Renal cortex interstitium (tissue), 15 donors: Measurements from ENCODE around the gene EEF1B2. TPM values are rescaled to one million over a fixed set of nuclear protein-coding genes. Genes with fewer than 3 reads are reported as not detected.
"Not testable (repeated sequence)": the region's sequence is repeated elsewhere in the genome, so short reads cannot be mapped to it uniquely, and the experiment has no call there.

Experiments used
- DNase-seq, 11 donors: peaks; one replicate each; pipeline ENCODE4 v3.0.0-alpha.2; 2013; ENCODE audit warnings: low read depth in 9 of 11, low spot score in 4 of 11; ENCODE audit errors: extremely low read depth in 1 of 11
- long read RNA-seq, 16 experiments: transcript quantifications; one replicate each; lab custom pipeline, GENCODE V29; 2026
- polyA plus RNA-seq, 3 donors: library from polyadenylated mRNA; unstranded; fragments of 120-200 nt; gene quantifications; one replicate each; pipeline ENCODE4 v1.2.1, GENCODE V29; 2013; ENCODE audit not compliant: insufficient read length in 3 of 3

Gene EEF1B2
- 100 to 1,000 TPM; 518 to 676 (median 660) TPM for polyA plus RNA-seq
- long read RNA-seq, donor 1, transcript EEF1B2-211 (2 exons, 587 nt): minor isoform, 8 of 349 reads
- long read RNA-seq, donor 1, transcript EEF1B2-202 (7 exons, 880 nt): minor isoform, 5 of 349 reads
- long read RNA-seq, donor 1, transcript EEF1B2-203 (6 exons, 1,098 nt): major isoform, 263 of 349 reads
- long read RNA-seq, donor 1, transcript EEF1B2-201 (7 exons, 844 nt): minor isoform, 19 of 349 reads
- long read RNA-seq, donor 1, partial matches to known transcripts: 43 of 349 reads
- long read RNA-seq, donor 1, other reads (novel, unspliced or antisense): 6 of 349 reads
- long read RNA-seq, donor 2, transcript EEF1B2-211 (2 exons, 587 nt): minor isoform, 11 of 342 reads
- long read RNA-seq, donor 2, transcript EEF1B2-203 (6 exons, 1,098 nt): major isoform, 246 of 342 reads
- long read RNA-seq, donor 2, transcript EEF1B2-201 (7 exons, 844 nt): minor isoform, 16 of 342 reads
- long read RNA-seq, donor 2, partial matches to known transcripts: 55 of 342 reads
- long read RNA-seq, donor 2, other reads (novel, unspliced or antisense): 7 of 342 reads
- long read RNA-seq, donor 3, transcript EEF1B2-209 (2 exons, 1,025 nt): minor isoform, 7 of 506 reads
- long read RNA-seq, donor 3, transcript EEF1B2-201 (7 exons, 844 nt): minor isoform, 33 of 506 reads
- long read RNA-seq, donor 3, transcript EEF1B2-202 (7 exons, 880 nt): minor isoform, 7 of 506 reads
- long read RNA-seq, donor 3, transcript EEF1B2-203 (6 exons, 1,098 nt): major isoform, 405 of 506 reads
- long read RNA-seq, donor 3, partial matches to known transcripts: 47 of 506 reads
- long read RNA-seq, donor 3, other reads (novel, unspliced or antisense): 0 of 506 reads
- long read RNA-seq, donor 4, transcript EEF1B2-202 (7 exons, 880 nt): minor isoform, 6 of 328 reads
- long read RNA-seq, donor 4, transcript EEF1B2-203 (6 exons, 1,098 nt): major isoform, 250 of 328 reads
- long read RNA-seq, donor 4, transcript EEF1B2-211 (2 exons, 587 nt): minor isoform, 5 of 328 reads
- long read RNA-seq, donor 4, transcript EEF1B2-201 (7 exons, 844 nt): minor isoform, 27 of 328 reads
- long read RNA-seq, donor 4, partial matches to known transcripts: 30 of 328 reads
- long read RNA-seq, donor 4, other reads (novel, unspliced or antisense): 5 of 328 reads
- long read RNA-seq, donor 5: 0 reads
- long read RNA-seq, donor 6, transcript EEF1B2-201 (7 exons, 844 nt): minor isoform, 27 of 409 reads
- long read RNA-seq, donor 6, transcript EEF1B2-211 (2 exons, 587 nt): minor isoform, 10 of 409 reads
- long read RNA-seq, donor 6, transcript EEF1B2-202 (7 exons, 880 nt): minor isoform, 5 of 409 reads
- long read RNA-seq, donor 6, transcript EEF1B2-203 (6 exons, 1,098 nt): major isoform, 284 of 409 reads
- long read RNA-seq, donor 6, partial matches to known transcripts: 76 of 409 reads
- long read RNA-seq, donor 6, other reads (novel, unspliced or antisense): 0 of 409 reads
- long read RNA-seq, donor 7, transcript EEF1B2-211 (2 exons, 587 nt): minor isoform, 14 of 580 reads
- long read RNA-seq, donor 7, transcript EEF1B2-203 (6 exons, 1,098 nt): major isoform, 447 of 580 reads
- long read RNA-seq, donor 7, transcript EEF1B2-201 (7 exons, 844 nt): minor isoform, 41 of 580 reads
- long read RNA-seq, donor 7, transcript EEF1B2-202 (7 exons, 880 nt): minor isoform, 12 of 580 reads
- long read RNA-seq, donor 7, partial matches to known transcripts: 47 of 580 reads
- long read RNA-seq, donor 7, other reads (novel, unspliced or antisense): 9 of 580 reads
- long read RNA-seq, donor 8, transcript EEF1B2-201 (7 exons, 844 nt): minor isoform, 58 of 857 reads
- long read RNA-seq, donor 8, transcript EEF1B2-211 (2 exons, 587 nt): minor isoform, 22 of 857 reads
- long read RNA-seq, donor 8, transcript EEF1B2-203 (6 exons, 1,098 nt): major isoform, 622 of 857 reads
- long read RNA-seq, donor 8, transcript EEF1B2-209 (2 exons, 1,025 nt): minor isoform, 17 of 857 reads
- long read RNA-seq, donor 8, partial matches to known transcripts: 119 of 857 reads
- long read RNA-seq, donor 8, other reads (novel, unspliced or antisense): 7 of 857 reads
- long read RNA-seq, donor 9, transcript EEF1B2-201 (7 exons, 844 nt): minor isoform, 24 of 397 reads
- long read RNA-seq, donor 9, transcript EEF1B2-202 (7 exons, 880 nt): minor isoform, 8 of 397 reads
- long read RNA-seq, donor 9, transcript EEF1B2-203 (6 exons, 1,098 nt): major isoform, 313 of 397 reads
- long read RNA-seq, donor 9, transcript EEF1B2-211 (2 exons, 587 nt): minor isoform, 12 of 397 reads
- long read RNA-seq, donor 9, partial matches to known transcripts: 34 of 397 reads
- long read RNA-seq, donor 9, other reads (novel, unspliced or antisense): 0 of 397 reads
- long read RNA-seq, donor 10, transcript EEF1B2-203 (6 exons, 1,098 nt): major isoform, 400 of 509 reads
- long read RNA-seq, donor 10, transcript EEF1B2-211 (2 exons, 587 nt): minor isoform, 12 of 509 reads
- long read RNA-seq, donor 10, transcript EEF1B2-201 (7 exons, 844 nt): minor isoform, 34 of 509 reads
- long read RNA-seq, donor 10, transcript EEF1B2-202 (7 exons, 880 nt): minor isoform, 10 of 509 reads
- long read RNA-seq, donor 10, partial matches to known transcripts: 33 of 509 reads
- long read RNA-seq, donor 10, other reads (novel, unspliced or antisense): 15 of 509 reads
- long read RNA-seq, donor 11, transcript EEF1B2-211 (2 exons, 587 nt): minor isoform, 5 of 217 reads
- long read RNA-seq, donor 11, transcript EEF1B2-201 (7 exons, 844 nt): minor isoform, 18 of 217 reads
- long read RNA-seq, donor 11, transcript EEF1B2-203 (6 exons, 1,098 nt): major isoform, 166 of 217 reads
- long read RNA-seq, donor 11, partial matches to known transcripts: 23 of 217 reads
- long read RNA-seq, donor 11, other reads (novel, unspliced or antisense): 0 of 217 reads
- long read RNA-seq, donor 12, transcript EEF1B2-203 (6 exons, 1,098 nt): major isoform, 161 of 206 reads
- long read RNA-seq, donor 12, transcript EEF1B2-201 (7 exons, 844 nt): minor isoform, 15 of 206 reads
- long read RNA-seq, donor 12, transcript EEF1B2-209 (2 exons, 1,025 nt): minor isoform, 6 of 206 reads
- long read RNA-seq, donor 12, transcript EEF1B2-211 (2 exons, 587 nt): minor isoform, 5 of 206 reads
- long read RNA-seq, donor 12, partial matches to known transcripts: 15 of 206 reads
- long read RNA-seq, donor 12, other reads (novel, unspliced or antisense): 0 of 206 reads
- long read RNA-seq, donor 13, transcript EEF1B2-202 (7 exons, 880 nt): minor isoform, 16 of 938 reads
- long read RNA-seq, donor 13, transcript EEF1B2-203 (6 exons, 1,098 nt): major isoform, 622 of 938 reads
- long read RNA-seq, donor 13, transcript EEF1B2-211 (2 exons, 587 nt): minor isoform, 20 of 938 reads
- long read RNA-seq, donor 13, transcript EEF1B2-201 (7 exons, 844 nt): minor isoform, 67 of 938 reads
- long read RNA-seq, donor 13, partial matches to known transcripts: 180 of 938 reads
- long read RNA-seq, donor 13, other reads (novel, unspliced or antisense): 19 of 938 reads
- long read RNA-seq, donor 14, transcript EEF1B2-202 (7 exons, 880 nt): minor isoform, 7 of 420 reads
- long read RNA-seq, donor 14, transcript EEF1B2-211 (2 exons, 587 nt): minor isoform, 9 of 420 reads
- long read RNA-seq, donor 14, transcript EEF1B2-203 (6 exons, 1,098 nt): major isoform, 324 of 420 reads
- long read RNA-seq, donor 14, transcript EEF1B2-201 (7 exons, 844 nt): minor isoform, 37 of 420 reads
- long read RNA-seq, donor 14, partial matches to known transcripts: 37 of 420 reads
- long read RNA-seq, donor 14, other reads (novel, unspliced or antisense): 5 of 420 reads
- long read RNA-seq, donor 15, transcript EEF1B2-202 (7 exons, 880 nt): minor isoform, 5 of 160 reads
- long read RNA-seq, donor 15, transcript EEF1B2-203 (6 exons, 1,098 nt): major isoform, 136 of 160 reads
- long read RNA-seq, donor 15, transcript EEF1B2-201 (7 exons, 844 nt): minor isoform, 14 of 160 reads
- long read RNA-seq, donor 15, partial matches to known transcripts: 0 of 160 reads
- long read RNA-seq, donor 15, other reads (novel, unspliced or antisense): 0 of 160 reads
- long read RNA-seq, donor 16, transcript EEF1B2-201 (7 exons, 844 nt): minor isoform, 58 of 873 reads
- long read RNA-seq, donor 16, transcript EEF1B2-202 (7 exons, 880 nt): minor isoform, 27 of 873 reads
- long read RNA-seq, donor 16, transcript EEF1B2-203 (6 exons, 1,098 nt): major isoform, 663 of 873 reads
- long read RNA-seq, donor 16, transcript EEF1B2-209 (2 exons, 1,025 nt): minor isoform, 10 of 873 reads
- long read RNA-seq, donor 16, partial matches to known transcripts: 92 of 873 reads
- long read RNA-seq, donor 16, other reads (novel, unspliced or antisense): 10 of 873 reads

DNA sequence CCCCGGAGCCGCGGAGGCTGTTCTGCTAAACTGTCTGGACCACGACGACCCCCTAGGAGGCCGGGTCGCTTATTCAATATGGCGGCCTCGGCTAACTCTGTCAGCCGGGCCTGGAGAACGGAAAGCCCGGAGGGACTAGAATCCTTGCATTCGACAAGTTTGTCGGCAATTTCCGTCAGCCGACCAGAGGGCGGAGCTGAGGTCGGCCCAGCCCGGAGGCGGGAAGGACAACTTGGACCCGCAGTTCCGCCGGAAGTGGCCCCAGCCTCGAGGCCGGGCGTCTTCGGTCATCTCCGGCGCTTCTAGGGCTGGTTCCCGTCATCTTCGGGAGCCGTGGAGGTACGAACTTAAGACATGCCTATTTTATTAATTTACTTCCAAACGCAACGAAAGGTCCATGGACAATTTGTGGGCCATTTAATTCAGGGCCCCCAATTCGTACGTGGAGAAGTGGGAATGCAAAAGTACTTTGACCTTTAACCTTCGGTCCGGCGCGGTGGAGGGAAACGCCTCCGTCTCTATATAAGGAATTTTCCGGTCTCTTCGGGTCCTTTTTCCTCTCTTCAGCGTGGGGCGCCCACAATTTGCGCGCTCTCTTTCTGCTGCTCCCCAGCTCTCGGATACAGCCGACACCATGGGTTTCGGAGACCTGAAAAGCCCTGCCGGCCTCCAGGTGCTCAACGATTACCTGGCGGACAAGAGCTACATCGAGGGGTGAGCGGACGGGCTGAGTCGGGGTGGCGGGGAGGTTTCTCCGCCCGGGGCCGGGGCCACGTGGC is at the start of gene EEF1B2, which contains the start of gene NDUFS1:
Gene EEF1B2, plus strand, starts transcription at position 550 of the 779 bp plus-strand sequence. Its CDS starts 85 bp downstream, at position 635.
Gene NDUFS1, minus strand, starts transcription at position 99 of the 779 bp plus-strand sequence. CDS start 5,766 bp downstream, outside the sequence.
- DNase-seq: peak; percentile 94 to 99 (median 98)

DNA sequence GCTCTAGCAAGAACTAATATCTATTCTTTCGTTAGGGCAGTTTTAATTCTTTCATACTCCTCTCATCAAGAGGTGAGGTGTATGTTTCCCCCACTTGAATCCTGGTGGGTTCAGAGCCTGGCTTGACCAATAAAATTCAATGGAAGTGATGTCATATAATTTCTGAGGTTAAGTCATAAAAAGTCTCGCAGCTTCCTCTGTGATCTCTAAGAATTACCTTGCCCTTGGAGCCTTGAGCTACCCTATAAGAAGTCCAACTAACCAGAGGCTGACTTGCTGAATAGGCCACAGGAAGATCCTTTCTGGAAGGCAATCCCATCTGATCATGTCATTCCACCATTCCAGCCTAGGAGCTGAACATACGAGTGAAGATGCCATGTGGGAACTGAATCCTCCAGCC is 47.6 kb upstream of the EEF1B2 start:
- no peak for DNase-seq

DNA sequence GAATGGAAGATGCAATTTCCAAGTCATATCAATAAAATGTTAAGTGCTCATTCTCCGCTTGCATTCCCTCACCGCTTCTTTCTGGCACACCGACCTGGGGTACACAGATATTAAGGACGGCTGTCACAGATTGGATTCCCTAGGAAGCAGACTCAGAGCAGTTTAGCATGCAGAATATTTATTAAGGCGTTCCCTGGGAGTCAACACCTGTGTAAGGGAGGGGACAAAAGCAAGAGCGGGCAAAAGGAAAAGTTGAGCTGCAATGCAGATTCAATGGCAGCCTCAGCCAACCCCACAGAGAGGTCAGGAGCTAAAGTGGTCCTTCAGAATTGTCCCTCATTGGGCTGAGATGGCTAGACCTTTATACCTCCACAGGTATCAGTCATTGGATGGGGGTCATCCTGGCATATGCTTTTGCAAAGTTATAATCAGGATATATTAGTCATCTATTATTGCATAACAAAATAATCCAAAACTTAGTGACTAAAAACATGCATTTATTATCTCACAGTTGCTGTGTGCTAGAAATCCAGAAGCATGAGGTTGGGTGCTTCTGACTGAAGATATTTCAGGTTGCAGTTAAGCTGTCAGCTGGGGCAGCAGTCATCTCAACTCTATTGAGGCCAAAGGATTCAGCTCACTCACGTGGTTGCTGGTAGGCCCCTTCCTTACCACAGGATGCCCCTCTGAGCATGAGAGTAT is 46.7 kb upstream of the EEF1B2 start:
- no peak for DNase-seq

DNA sequence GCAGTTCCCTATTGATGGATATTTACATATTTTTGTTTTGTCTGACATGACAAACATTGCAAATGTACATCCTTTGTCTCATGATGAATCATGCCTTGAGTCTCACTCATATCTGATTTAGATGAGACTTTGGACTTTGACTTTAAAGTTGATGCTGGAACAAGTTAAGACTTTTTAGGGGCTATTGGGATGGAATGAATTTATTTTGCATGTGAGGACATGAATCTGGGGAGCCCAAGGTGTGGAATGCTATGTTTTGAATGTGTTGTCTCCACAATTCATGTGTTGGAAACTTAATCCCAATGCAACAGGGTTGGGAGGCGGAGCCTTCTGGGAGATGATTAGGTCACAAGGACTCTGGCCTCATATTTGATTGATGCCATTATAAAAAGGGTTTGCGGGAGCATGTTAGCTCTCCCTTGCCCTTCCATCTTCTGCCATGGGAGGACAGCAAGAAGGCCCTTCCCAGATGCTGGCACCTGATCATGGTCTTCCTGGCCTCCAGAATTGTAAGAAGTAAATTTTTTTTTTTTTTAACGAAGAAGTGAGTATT is 44.6 kb upstream of the EEF1B2 start:
- DNase-seq: no peak

DNA sequence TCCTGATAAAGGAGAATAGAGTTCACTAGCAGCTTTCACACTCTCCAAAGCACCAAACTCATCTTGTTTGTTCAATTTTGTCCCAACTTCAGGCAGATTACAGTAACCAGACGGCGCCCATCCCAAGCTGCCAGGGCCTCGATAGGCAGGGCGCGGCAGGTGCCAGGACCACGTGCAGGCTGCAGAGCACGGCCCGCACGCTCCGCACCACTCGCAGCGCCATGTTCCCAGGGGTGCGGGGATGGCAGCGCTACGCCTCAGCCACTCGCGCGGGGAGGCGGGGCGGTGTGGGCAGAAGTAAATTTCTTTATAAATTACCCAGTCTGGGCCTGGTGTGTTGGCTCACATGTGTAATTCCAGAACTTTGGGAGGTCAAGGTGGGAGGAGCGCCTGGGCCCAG is 43.4 kb upstream of the EEF1B2 start:
- no peak for DNase-seq

DNA sequence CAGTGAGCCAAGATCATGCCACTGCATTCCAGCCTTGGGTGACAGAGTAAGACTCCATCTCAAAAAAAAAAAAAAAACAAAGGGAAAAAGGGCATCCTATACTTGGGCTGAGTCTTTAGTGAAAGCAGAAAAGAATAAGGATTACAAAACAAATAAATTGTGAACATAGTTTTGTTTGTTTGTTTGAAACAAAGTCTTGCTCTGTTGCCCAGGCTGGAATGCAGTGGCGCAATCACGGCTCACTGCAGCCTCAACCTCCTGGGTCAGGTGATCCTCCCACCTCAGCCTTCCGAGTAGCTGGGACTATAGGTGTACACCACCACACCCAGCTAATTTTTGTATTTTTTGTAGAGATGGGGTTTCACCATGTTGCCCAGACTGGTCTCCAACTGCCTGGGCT is 37.1 kb upstream of the EEF1B2 start:
- DNase-seq: not testable (repeated sequence)

DNA sequence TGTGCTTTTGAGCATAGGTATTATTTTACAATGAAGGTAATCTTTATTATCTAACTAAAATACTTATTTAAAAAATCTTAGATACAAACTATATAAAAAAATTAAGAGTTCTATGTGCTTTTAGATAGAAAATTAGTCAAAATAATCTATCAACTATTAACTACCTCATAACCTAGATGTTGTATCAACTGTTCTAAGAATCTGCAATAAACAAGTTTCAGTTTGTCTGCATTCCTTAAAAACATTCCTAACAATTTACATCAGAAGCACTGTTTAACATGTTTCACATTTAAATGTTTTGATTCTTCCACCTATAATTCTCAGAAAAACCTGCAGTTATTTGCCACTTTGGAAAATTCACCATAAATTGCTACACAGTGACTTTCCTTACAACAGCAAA is 33.8 kb upstream of the EEF1B2 start:
- DNase-seq: no peak

DNA sequence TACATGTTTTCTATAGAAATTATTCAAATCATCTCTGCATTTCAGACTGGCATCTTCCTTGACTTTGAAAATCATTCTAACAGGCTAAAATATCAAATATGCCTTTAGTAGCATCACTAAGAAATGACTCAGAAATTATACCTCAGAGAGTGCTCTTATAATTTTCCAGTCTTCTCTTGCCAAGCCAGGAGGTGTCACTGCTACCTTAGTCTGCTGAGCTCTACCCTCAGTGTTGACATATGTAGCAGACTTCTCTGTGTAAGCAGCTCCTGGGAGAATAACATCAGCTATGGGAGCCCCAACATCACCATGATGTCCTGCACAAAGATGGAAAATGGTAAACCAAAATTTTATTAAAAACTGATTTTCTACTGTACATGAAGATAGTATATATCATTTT is 32.0 kb upstream of the EEF1B2 start:
- no peak for DNase-seq

DNA sequence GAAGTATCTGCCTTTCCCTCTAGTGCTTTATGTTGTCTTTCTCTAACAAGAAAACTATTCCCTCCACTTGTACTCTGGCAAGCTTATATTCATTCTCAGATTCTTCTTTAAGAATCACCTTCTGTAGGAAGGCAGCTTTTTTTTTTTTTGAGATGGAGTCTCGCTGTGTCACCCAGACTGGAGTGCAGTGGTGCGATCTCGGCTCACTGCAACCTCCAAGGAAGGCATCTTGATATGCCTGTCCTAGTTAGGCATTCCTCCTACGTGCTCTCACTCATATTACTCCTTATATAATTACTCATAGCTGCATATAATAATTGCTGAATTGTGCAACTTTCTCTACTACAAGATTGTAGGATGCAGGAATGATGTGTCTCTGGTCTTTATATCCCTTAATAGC is 16.2 kb upstream of the EEF1B2 start:
- DNase-seq: no peak

DNA sequence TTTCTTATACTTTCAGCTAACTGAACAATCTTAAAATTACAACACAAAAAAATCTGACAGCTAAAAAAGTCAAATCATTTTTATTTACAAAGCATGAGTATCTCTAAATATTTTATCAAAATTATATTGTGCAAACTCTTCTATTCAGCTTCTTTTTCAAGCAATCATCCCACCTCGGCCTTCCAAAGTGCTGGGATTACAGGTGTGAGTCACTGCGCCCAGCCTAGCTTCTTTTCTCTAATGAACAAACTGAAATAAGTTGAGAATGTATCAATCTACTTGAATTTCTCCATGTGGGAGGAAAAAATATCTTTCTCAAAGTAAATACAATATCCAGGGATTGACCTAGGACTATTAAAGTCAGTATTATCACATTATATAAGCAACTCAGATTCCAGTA is 15.3 kb upstream of the EEF1B2 start:
- DNase-seq: no peak

DNA sequence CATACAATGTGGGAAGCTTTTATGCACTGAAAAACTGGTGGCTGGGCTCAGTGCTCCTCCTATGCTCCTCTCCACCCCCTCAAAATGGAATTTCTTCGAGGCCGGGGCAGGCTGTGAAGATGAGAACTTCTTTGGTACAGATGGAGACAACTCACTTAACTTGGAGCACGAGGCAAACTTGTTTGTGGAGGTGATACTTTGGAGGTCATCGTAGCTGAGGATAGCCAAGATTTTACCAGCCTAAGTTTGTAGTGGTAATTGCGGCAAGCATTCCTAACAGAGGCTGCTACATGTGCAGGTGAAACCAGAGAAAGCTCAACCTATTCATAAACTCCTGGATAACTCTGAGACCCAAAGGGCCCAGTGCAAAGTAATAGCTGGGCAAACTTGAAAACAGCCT is 14.0 kb upstream of the EEF1B2 start:
- DNase-seq: no peak
